Astrocyte (in vitro differentiated cells and primary cell): Measurements from ENCODE around the gene C9orf152. TPM values are rescaled to one million over a fixed set of nuclear protein-coding genes. Genes with fewer than 3 reads are reported as not detected.

Experiments used
- DNase-seq: peaks from one replicate; pipeline ENCODE4 v3.0.0-alpha.2; 2010; ENCODE audit warnings: low read depth
- FAIRE-seq: peaks from 2 replicates; lab custom pipeline; 2011; peaks lifted over from hg19 to GRCh38; lab: Jason Lieb, UNC
- H2AFZ ChIP-seq: 2 replicates; pipeline ENCODE4 v1.6.0; 2012; ENCODE audit warnings: low read depth, low read length, inconsistent platforms
- H3K27ac ChIP-seq: 2 replicates; pipeline ENCODE4 v1.5.1; 2011; ENCODE audit warnings: low read depth, low read length, inconsistent platforms
- H3K27me3 ChIP-seq: 2 replicates; pipeline ENCODE4 v1.6.0; 2011; ENCODE audit warnings: low read length, inconsistent platforms; ENCODE audit not compliant: insufficient read depth
- H3K36me3 ChIP-seq: 2 replicates; pipeline ENCODE4 v1.5.1; 2011; ENCODE audit warnings: low read length, inconsistent platforms; ENCODE audit not compliant: insufficient read depth
- H3K4me1 ChIP-seq: 2 replicates; pipeline ENCODE4 v1.5.1; 2011; ENCODE audit warnings: low read length, inconsistent platforms; ENCODE audit not compliant: insufficient read depth
- H3K4me2 ChIP-seq: 2 replicates; pipeline ENCODE4 v1.6.0; 2012; ENCODE audit warnings: low read length, inconsistent platforms
- H3K4me3 ChIP-seq: 2 replicates; pipeline ENCODE4 v1.5.1; 2011; ENCODE audit warnings: low read depth, mild to moderate bottlenecking, low read length, inconsistent platforms; ENCODE audit not compliant: insufficient read depth
- H3K79me2 ChIP-seq: 2 replicates; pipeline ENCODE4 v1.6.0; 2012; ENCODE audit warnings: mild to moderate bottlenecking, low read length, inconsistent platforms; ENCODE audit not compliant: insufficient read depth
- H3K9ac ChIP-seq: 2 replicates; pipeline ENCODE4 v1.6.0; 2012; ENCODE audit warnings: mild to moderate bottlenecking, low read length, inconsistent platforms
- H3K9me3 ChIP-seq: 2 replicates; pipeline ENCODE4 v1.5.1; 2012; ENCODE audit warnings: low read depth, mild to moderate bottlenecking, low read length, inconsistent platforms; ENCODE audit not compliant: insufficient read depth
- H4K20me1 ChIP-seq: 2 replicates; pipeline ENCODE4 v1.6.0; 2012; ENCODE audit warnings: low read length, inconsistent platforms; ENCODE audit not compliant: insufficient read depth
- H3K27ac Mint-ChIP-seq: one replicate; pipeline ENCODE4 v1.8.0; 2021; ENCODE audit warnings: mild to moderate bottlenecking, mixed read lengths; ENCODE audit not compliant: unreplicated experiment
- H3K27me3 Mint-ChIP-seq: one replicate; pipeline ENCODE4 v1.8.0; 2021; ENCODE audit warnings: low read depth, mixed read lengths; ENCODE audit not compliant: unreplicated experiment
- H3K36me3 Mint-ChIP-seq: one replicate; pipeline ENCODE4 v1.8.0; 2021; ENCODE audit warnings: low read depth, mixed read lengths; ENCODE audit not compliant: unreplicated experiment
- H3K4me1 Mint-ChIP-seq: one replicate; pipeline ENCODE4 v1.8.0; 2021; ENCODE audit warnings: low read depth, mixed read lengths; ENCODE audit not compliant: unreplicated experiment
- H3K4me3 Mint-ChIP-seq: one replicate; pipeline ENCODE4 v1.8.0; 2021; ENCODE audit warnings: mild to moderate bottlenecking, moderate library complexity, mixed read lengths; ENCODE audit not compliant: unreplicated experiment
- H3K9me3 Mint-ChIP-seq: one replicate; pipeline ENCODE4 v1.8.0; 2021; ENCODE audit warnings: mild to moderate bottlenecking, mixed read lengths; ENCODE audit not compliant: unreplicated experiment
- EZH2 ChIP-seq: IDR thresholded peaks from 2 replicates; pipeline ENCODE4 v1.6.1; 2012; ENCODE audit warnings: mild to moderate bottlenecking, low read length, inconsistent platforms; ENCODE audit not compliant: insufficient read depth
- total RNA-seq: library from RNA; stranded (reverse); gene quantifications from 2 replicates; pipeline ENCODE4 v1.2.1, GENCODE V29; 2021
- TF ChIP-seq, protein P1 (sequence below): IDR thresholded peaks from 2 replicates; pipeline ENCODE4 v1.5.1; 2011; ENCODE audit warnings: low read depth, mild to moderate bottlenecking, inconsistent platforms, low read length, moderate library complexity; ENCODE audit not compliant: insufficient read depth

C9orf152 gene
- total RNA-seq, 1 donor from 2014 or later, result 0.07 TPM

DNA sequence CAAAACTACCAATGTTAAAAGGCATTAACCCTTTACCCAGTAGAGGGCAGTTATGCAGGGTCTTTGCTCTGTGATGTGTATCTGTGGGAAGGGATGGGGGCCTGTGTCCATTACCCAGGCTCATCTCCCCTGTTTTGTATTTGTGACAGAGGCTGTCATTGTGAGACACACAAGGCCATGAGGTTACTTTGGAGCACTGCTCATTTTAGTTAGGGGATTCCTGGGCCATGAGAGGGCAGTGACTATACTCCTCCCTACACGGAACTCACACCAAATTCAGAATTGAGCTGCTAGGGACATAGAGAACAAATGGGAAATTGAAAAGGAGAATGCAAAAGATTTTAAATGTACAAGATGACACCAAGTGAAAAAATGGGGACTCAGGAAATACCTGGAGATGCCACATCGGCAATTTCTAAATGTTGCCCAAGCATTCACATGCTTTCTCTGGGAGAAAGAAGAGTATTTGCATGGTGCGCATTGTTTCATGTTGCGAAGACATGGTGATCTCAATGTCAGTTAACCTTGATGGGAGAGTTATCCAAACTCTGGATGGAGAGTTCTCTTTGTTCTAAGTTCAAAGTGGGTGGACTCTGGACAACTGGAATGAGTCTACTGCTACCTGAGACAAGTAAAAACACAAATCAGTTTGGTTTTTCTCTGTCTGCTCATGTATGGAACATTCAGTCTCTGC, 32.5 kb downstream of the C9orf152 start:
- no peaks in the 10 kb centered on the region for H3K9me3 Mint-ChIP-seq

DNA sequence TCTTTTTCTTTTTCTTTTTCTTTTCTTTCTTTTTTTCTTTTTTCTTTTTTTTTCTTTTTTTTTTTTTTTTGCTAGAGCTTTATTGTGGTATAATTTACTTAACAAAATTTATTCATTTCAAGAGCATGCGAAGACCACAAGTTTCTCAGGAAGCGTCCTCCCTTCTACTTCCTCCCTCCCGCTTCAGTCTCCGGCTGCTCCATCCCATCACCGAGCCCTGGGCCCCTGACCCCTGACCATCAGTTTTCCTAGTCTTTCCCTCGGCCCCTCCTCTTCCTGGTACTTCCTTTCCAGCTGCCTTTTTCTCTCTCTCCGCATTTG, 34.7 kb downstream of the C9orf152 start:
- Mint-ChIP-seq H3K4me3 (no peak overlapping the region), H3K36me3 (peaks cover 20% of the 10 kb centered on the region), H3K27ac (peak overlapping the region; percentile 30), H3K9me3 (no peaks in the 10 kb centered on the region), H3K4me1 (peaks cover 6% of the 10 kb centered on the region), H3K27me3 (no peaks in the 10 kb centered on the region)
- H3K4me3 ChIP-seq, result no peak overlapping the region
- no peaks in the 10 kb centered on the region for H3K4me1 ChIP-seq
- H3K9ac ChIP-seq, result no peak overlapping the region
- H3K9me3 ChIP-seq, result no peaks in the 10 kb centered on the region
- H4K20me1 ChIP-seq, result peaks cover 31% of the 10 kb centered on the region
- FAIRE-seq, result no peak
- no peak for TF ChIP-seq EZH2
- TF ChIP-seq, protein P1, sequence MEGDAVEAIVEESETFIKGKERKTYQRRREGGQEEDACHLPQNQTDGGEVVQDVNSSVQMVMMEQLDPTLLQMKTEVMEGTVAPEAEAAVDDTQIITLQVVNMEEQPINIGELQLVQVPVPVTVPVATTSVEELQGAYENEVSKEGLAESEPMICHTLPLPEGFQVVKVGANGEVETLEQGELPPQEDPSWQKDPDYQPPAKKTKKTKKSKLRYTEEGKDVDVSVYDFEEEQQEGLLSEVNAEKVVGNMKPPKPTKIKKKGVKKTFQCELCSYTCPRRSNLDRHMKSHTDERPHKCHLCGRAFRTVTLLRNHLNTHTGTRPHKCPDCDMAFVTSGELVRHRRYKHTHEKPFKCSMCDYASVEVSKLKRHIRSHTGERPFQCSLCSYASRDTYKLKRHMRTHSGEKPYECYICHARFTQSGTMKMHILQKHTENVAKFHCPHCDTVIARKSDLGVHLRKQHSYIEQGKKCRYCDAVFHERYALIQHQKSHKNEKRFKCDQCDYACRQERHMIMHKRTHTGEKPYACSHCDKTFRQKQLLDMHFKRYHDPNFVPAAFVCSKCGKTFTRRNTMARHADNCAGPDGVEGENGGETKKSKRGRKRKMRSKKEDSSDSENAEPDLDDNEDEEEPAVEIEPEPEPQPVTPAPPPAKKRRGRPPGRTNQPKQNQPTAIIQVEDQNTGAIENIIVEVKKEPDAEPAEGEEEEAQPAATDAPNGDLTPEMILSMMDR, result no peak
- H3K79me2 ChIP-seq, result peaks cover 8% of the 10 kb centered on the region
- DNase-seq, result no peak
- H3K27ac ChIP-seq, result no peak overlapping the region
- H3K36me3 ChIP-seq, result peaks cover 21% of the 10 kb centered on the region
- no peak overlapping the region for H2AFZ ChIP-seq
- H3K27me3 ChIP-seq, result no peaks in the 10 kb centered on the region
- no peak overlapping the region for H3K4me2 ChIP-seq

More for the DNA sequence above, 32.5 kb downstream of the C9orf152 start:
- H3K9me3 ChIP-seq, result no peaks in the 10 kb centered on the region
- peaks cover 17% of the 10 kb centered on the region for H4K20me1 ChIP-seq
- Mint-ChIP-seq H3K27me3 (no peaks in the 10 kb centered on the region), H3K4me1 (peaks cover 17% of the 10 kb centered on the region), H3K4me3 (no peak overlapping the region), H3K27ac (no peak overlapping the region), H3K36me3 (peaks cover 16% of the 10 kb centered on the region)
- no peaks in the 10 kb centered on the region for H3K27me3 ChIP-seq
- no peaks in the 10 kb centered on the region for H3K79me2 ChIP-seq
- peaks cover 5% of the 10 kb centered on the region for H3K4me1 ChIP-seq
- no peak for FAIRE-seq
- no peak overlapping the region for H3K9ac ChIP-seq
- H3K36me3 ChIP-seq, result peaks cover 10% of the 10 kb centered on the region
- no peak for DNase-seq
- TF ChIP-seq EZH2, result no peak
- TF ChIP-seq, protein P1, result no peak
- H3K4me3 ChIP-seq, result no peak overlapping the region
- H3K27ac ChIP-seq, result no peak overlapping the region
- no peak overlapping the region for H3K4me2 ChIP-seq
- no peak overlapping the region for H2AFZ ChIP-seq
